ENCODE results near the gene CLEC1B. TPM values are rescaled to one million over a fixed set of nuclear protein-coding genes. Genes with fewer than 3 reads are reported as not detected.

Gene CLEC1B
- not detected in 5 replicates for total RNA-seq (2022; extraction: Qiagen RNA extraction)

GRCh38 chr12:9999016-9999415 is at the start of gene CLEC1B:
CLEC1B (minus strand) TSS chr12:9999121; CDS start chr12:9999100, 21 bp downstream.

GRCh38 chr12:10030446-10030845 is 31.5 kb upstream of the CLEC1B start, which contains the start of gene CLEC9A:
CLEC9A (plus strand) TSS chr12:10030682; CDS start chr12:10052688, 22,006 bp downstream.

GRCh38 chr12:9971181-9971580 is 27.7 kb downstream of the CLEC1B start, which contains the start of gene CLEC12A:
CLEC12A (plus strand) TSS chr12:9971409; CDS start chr12:9971597, 188 bp downstream.

Other genes with a start within 250 kb of the CLEC1B start
- not detected in 5 replicates for gene CD69, start 238.2 kb downstream of the CLEC1B start, total RNA-seq (2022; extraction: Qiagen RNA extraction)
- not detected in 5 replicates for gene KLRF1, start 171.6 kb downstream of the CLEC1B start, total RNA-seq (2022; extraction: Qiagen RNA extraction)
- 1.00 to 2.1 TPM (median 1.3 TPM) in 5 replicates for gene CLEC2B, start 129.8 kb downstream of the CLEC1B start, total RNA-seq (2022; extraction: Qiagen RNA extraction)
- not detected in 5 replicates for gene KLRF2, start 117.6 kb downstream of the CLEC1B start, total RNA-seq (2022; extraction: Qiagen RNA extraction)
- not detected in 5 replicates for gene CLEC2A, start 66.8 kb downstream of the CLEC1B start, total RNA-seq (2022; extraction: Qiagen RNA extraction)
- not detected in 5 replicates for gene CLEC12A, start 27.7 kb downstream of the CLEC1B start, total RNA-seq (2022; extraction: Qiagen RNA extraction)
- not detected in 5 replicates for gene CLEC12B, start 11.5 kb upstream of the CLEC1B start, total RNA-seq (2022; extraction: Qiagen RNA extraction)
- not detected in 5 replicates for gene CLEC9A, start 31.6 kb upstream of the CLEC1B start, total RNA-seq (2022; extraction: Qiagen RNA extraction)
- gene CLEC1A, start 99.9 kb upstream of the CLEC1B start, total RNA-seq (2022; extraction: Qiagen RNA extraction): not detected in 5 replicates
- gene CLEC7A, start 131.1 kb upstream of the CLEC1B start, total RNA-seq (2022; extraction: Qiagen RNA extraction): not detected in 5 replicates
- 0.82 to 1.3 TPM (median 1.2 TPM) in 5 replicates for gene OLR1, start 173.0 kb upstream of the CLEC1B start, total RNA-seq (2022; extraction: Qiagen RNA extraction)
- 0.09 to 0.33 TPM (median 0.29 TPM) in 3 of 5 replicates, not detected in the others for gene TMEM52B, start 179.9 kb upstream of the CLEC1B start, total RNA-seq (2022; extraction: Qiagen RNA extraction)
- gene GABARAPL1, start 213.8 kb upstream of the CLEC1B start, total RNA-seq (2022; extraction: Qiagen RNA extraction): 34.2 to 43.8 TPM (median 39.9 TPM) in 5 replicates